ENCODE measurements around the gene C2CD2. TPM values are rescaled to one million over a fixed set of nuclear protein-coding genes. Genes with fewer than 3 reads are reported as not detected.

C2CD2 gene
- total RNA-seq, 1 experiment from 2014 or later: 13.6 TPM

DNA sequence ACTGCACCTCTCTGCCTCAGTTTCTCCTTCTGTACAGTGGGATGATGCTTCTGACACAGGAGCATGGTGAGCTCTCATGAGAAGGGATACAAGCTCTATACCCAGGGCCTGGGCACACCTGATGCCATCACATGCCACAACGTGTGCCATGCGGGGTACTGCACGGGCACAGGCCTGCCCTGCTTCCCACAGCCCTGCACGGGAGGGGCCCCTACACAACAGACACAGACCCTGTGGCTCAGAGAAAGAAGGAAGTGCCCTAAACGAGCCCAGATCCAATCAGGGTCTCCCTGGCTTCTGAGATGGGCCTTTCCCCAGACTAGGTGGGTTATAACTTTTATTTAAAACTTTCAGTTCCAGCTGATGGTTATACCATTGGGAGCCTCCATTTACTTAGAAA, 24.6 kb downstream of the C2CD2 start:
- Mint-ChIP-seq H3K4me3 (ENCODE audit: low read depth, unreplicated experiment) (no peak overlapping the region), H3K9me3 (ENCODE audit: low read depth, unreplicated experiment) (no peaks in the 10 kb centered on the region), H3K27me3 (ENCODE audit: unreplicated experiment) (no peaks in the 10 kb centered on the region), H3K4me1 (ENCODE audit: low read depth, unreplicated experiment) (peaks cover 17% of the 10 kb centered on the region), H3K36me3 (ENCODE audit: insufficient read depth, unreplicated experiment) (no peaks in the 10 kb centered on the region), H3K27ac (ENCODE audit: unreplicated experiment) (no peak overlapping the region)
- intact Hi-C loops (cut with micrococcal nuclease; ENCODE audit: unreplicated experiment): no loop called here
- no peak for TF ChIP-seq CTCF (IDR thresholded peaks at IDR 0.05; ENCODE audit: unreplicated experiment)
- CTCF ChIA-PET: no interaction called here
- no TSS peak for BruUV-seq (replicated peaks)
- DNase-seq: no peak

DNA sequence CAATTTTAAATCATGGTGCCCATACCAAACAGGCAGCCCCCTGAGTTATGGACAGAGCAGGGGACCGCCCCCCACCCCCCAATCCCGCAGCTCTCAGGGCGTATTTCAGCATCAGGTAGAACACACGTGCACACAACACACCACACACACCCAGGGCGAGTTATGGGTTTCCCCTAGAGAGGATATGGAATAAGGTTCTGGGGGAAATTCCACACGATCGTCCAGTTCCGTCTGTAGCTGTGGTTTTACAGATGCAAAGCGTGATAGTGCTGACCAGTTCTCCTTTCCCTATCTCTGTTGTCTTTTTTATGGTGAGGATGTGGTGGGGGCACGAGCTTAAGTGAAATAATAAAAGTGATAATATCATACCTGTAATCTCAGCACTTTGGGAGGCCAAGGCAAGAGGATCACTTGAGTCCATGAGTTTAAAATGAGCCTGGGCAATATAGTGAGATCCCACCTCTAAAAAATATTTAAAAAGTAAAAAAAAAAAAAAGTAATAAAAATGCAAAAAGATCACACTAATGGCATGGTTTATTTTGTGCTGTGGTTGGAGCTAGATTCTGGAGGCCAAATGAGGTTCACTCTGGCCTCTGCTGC, 25.1 kb downstream of the C2CD2 start:
- no peak overlapping the region for H3K27ac Mint-ChIP-seq (ENCODE audit: unreplicated experiment)
- CTCF ChIA-PET: no interaction called here

DNA sequence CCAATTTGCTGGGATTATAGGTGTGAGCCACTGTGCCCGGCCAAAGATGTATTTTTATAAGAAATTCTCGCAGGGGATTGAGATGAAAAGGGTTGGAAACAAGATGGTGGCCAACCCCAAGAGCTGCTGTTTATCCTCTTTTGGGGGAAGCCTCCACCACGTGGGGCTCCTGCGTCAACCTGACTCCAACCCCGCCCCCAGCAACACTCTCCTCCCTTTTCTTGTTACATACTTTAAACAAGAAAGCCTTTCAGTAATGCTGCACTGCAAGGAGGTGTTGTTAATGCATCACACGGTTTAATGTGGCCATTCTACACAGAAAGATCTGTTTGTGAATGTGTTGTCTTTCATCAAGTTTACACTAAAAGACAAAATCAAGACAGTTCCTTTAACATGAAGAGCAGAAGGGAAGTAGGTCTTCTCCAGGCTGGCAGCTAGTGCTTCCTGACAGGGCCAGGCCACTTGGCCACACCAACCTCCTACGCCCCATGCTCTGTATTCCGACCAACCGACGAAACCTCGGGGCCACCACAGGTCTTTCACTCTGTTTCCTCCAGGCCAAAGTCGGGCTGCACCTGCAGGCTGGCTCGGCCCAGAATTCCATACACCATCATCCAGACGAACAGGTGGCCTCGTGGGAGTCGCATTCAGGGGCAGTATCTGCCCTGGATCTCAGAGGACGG, 25.9 kb downstream of the C2CD2 start:
- Mint-ChIP-seq H3K27me3 (ENCODE audit: unreplicated experiment) (no peaks in the 10 kb centered on the region), H3K36me3 (ENCODE audit: insufficient read depth, unreplicated experiment) (no peaks in the 10 kb centered on the region), H3K9me3 (ENCODE audit: low read depth, unreplicated experiment) (no peaks in the 10 kb centered on the region), H3K4me3 (ENCODE audit: low read depth, unreplicated experiment) (no peak overlapping the region), H3K27ac (ENCODE audit: unreplicated experiment) (no peak overlapping the region), H3K4me1 (ENCODE audit: low read depth, unreplicated experiment) (peaks cover 17% of the 10 kb centered on the region)
- no TSS peak for BruUV-seq (replicated peaks)
- TF ChIP-seq CTCF (IDR thresholded peaks at IDR 0.05; ENCODE audit: unreplicated experiment): no peak
- CTCF ChIA-PET: no interaction called here
- no peak for DNase-seq
- intact Hi-C loops (cut with micrococcal nuclease; ENCODE audit: unreplicated experiment): no loop called here

More for the DNA sequence above, 25.1 kb downstream of the C2CD2 start:
- H3K9me3 Mint-ChIP-seq (ENCODE audit: low read depth, unreplicated experiment): no peaks in the 10 kb centered on the region
- H3K4me3 Mint-ChIP-seq (ENCODE audit: low read depth, unreplicated experiment): no peak overlapping the region
- DNase-seq: no peak
- BruUV-seq (replicated peaks): no TSS peak
- intact Hi-C loops (cut with micrococcal nuclease; ENCODE audit: unreplicated experiment): no loop called here
- H3K27me3 Mint-ChIP-seq (ENCODE audit: unreplicated experiment): no peaks in the 10 kb centered on the region
- H3K4me1 Mint-ChIP-seq (ENCODE audit: low read depth, unreplicated experiment): peaks cover 17% of the 10 kb centered on the region
- no peaks in the 10 kb centered on the region for H3K36me3 Mint-ChIP-seq (ENCODE audit: insufficient read depth, unreplicated experiment)
- TF ChIP-seq CTCF (IDR thresholded peaks at IDR 0.05; ENCODE audit: unreplicated experiment): no peak

GRCh38 chr21:41926807-41927171, 27.0 kb downstream of the C2CD2 start:
- Mint-ChIP-seq H3K27ac (ENCODE audit: unreplicated experiment) (peak overlapping the region; percentile 88), H3K36me3 (ENCODE audit: insufficient read depth, unreplicated experiment) (no peaks in the 10 kb centered on the region), H3K4me1 (ENCODE audit: low read depth, unreplicated experiment) (peaks cover 17% of the 10 kb centered on the region), H3K9me3 (ENCODE audit: low read depth, unreplicated experiment) (no peaks in the 10 kb centered on the region), H3K27me3 (ENCODE audit: unreplicated experiment) (no peaks in the 10 kb centered on the region), H3K4me3 (ENCODE audit: low read depth, unreplicated experiment) (peak overlapping the region; percentile 69)
- no peak for DNase-seq
- intact Hi-C loops (cut with micrococcal nuclease; ENCODE audit: unreplicated experiment): no loop called here
- no TSS peak for BruUV-seq (replicated peaks)
- CTCF ChIA-PET: interaction anchor here (1.2 kb wide), 1 partner anchor 14 kb away, joined by 4 read pairs; no protein-coding TSS in a partner anchor
- no peak for TF ChIP-seq CTCF (IDR thresholded peaks at IDR 0.05; ENCODE audit: unreplicated experiment)

All from Calu3 (cell line).